ENCODE data around the gene C1QL1.

C1QL1 gene

GRCh38 chr17:44915862-44916780 lies 52.0 kb downstream of the C1QL1 start:
- no peak for DNase-seq (ENCODE audit: low read depth, low spot score)

- no peak for DNase-seq (ENCODE audit: low read depth, low spot score)
Measured at GRCh38 chr17:44915321-44915726, 52.8 kb downstream of the C1QL1 start, which contains the start of gene GFAP. Gene GFAP (minus strand): TSS chr17:44915500. CDS start chr17:44915486, 14 bp downstream.

GRCh38 chr17:44914698-44915271 lies 53.3 kb downstream of the C1QL1 start:
- no peak for DNase-seq (ENCODE audit: low read depth, low spot score)

- DNase-seq (ENCODE audit: low read depth, low spot score), result no peak
Measured at GRCh38 chr17:44914148-44914547, 54.0 kb downstream of the C1QL1 start.

GRCh38 chr17:44913676-44914075 lies 54.4 kb downstream of the C1QL1 start:
- DNase-seq (ENCODE audit: low read depth, low spot score), result no peak

- DNase-seq (ENCODE audit: low read depth, low spot score), result no peak
Measured at GRCh38 chr17:44912763-44913544, 55.1 kb downstream of the C1QL1 start.

- peak; percentile 26 for DNase-seq (ENCODE audit: low read depth, low spot score)
Measured at GRCh38 chr17:44911133-44912001, 56.7 kb downstream of the C1QL1 start.

- DNase-seq (ENCODE audit: low read depth, low spot score), result no peak
Measured at GRCh38 chr17:44910231-44911106, 57.6 kb downstream of the C1QL1 start.

Measured in activated CD4-positive, CD25-positive, alpha-beta regulatory T cell treated with anti-CD3 and anti-CD28 coated beads, Interleukin-2, amount 50 U/mL, for 16 hours (primary cell).